Panc1 (cell line): Measurements from ENCODE around the gene TTLL10.

ENCODE experiments used
- POLR2AphosphoS5 ChIP-seq: IDR thresholded peaks from 2 replicates; pipeline ENCODE4 v1.6.1; 2012; ENCODE audit warnings: mild to moderate bottlenecking, low read depth, low read length, moderate library complexity
- SIN3A ChIP-seq: IDR thresholded peaks from 2 replicates; pipeline ENCODE4 v1.6.1; 2012; ENCODE audit warnings: low read depth, mild to moderate bottlenecking, low read length, moderate library complexity, borderline replicate concordance; ENCODE audit not compliant: insufficient read depth
- TF ChIP-seq, protein P1 (sequence below): fragments of 450-650 bp; IDR thresholded peaks from 2 replicates; pipeline ENCODE4 v1.5.1; 2017; ENCODE audit warnings: mild to moderate bottlenecking
- TF ChIP-seq, protein P2 (sequence below), 2 experiments: IDR thresholded peaks; 2 replicates each; pipeline ENCODE4 v1.6.1; 2011 to 2012; ENCODE audit warnings: low read depth in 2 of 2, control low read depth in 1 of 2, low read length in 1 of 2, mild to moderate bottlenecking in 1 of 2, moderate library complexity in 1 of 2; ENCODE audit not compliant: insufficient read depth in 1 of 2

DNA sequence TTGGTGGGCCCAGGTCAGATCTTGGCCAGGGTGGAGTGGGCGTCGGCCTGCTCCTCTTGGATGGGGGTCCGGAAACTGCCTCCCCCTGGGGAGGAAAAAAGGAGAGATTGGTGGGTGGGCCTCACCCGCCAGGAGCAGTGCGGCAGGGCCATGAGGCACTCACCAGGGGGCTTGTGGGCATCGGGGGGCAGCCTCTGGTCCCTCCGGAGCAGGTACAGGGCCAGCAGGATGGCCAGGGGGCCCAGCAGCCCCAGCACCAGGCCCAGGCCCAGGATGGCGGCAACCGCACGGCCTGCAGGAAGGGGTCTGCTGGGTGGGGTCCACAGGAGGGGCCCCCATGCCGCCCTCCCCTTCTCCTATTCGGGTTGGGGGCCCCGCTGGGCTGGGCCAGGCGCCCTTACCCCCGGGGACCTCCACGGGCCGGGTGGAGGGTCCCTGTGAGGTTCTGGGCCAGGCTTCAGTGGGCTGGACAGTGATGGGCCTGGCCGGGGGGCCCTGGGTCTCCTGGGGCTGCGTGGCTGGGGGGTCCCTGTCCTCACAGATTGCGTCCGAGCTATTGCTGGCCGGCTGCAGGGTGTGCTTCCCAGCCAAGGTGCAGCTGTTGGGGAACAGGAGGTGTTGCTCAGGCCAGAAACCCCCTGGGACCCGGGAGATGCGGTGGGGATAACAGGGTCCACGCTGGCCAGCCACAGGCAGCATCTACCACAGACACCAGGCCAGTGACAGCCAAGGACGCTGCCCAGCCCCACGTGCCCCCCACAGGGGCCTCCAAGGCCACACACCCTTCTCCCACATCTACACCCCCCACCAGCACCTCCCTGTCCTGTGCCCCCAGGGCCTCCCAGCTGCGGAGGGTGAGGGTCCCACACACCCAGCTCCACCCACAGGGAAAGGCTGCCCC is 38.1 kb downstream of the TTLL10 start:
- TF ChIP-seq POLR2AphosphoS5 = no peak
- TF ChIP-seq, protein P1, sequence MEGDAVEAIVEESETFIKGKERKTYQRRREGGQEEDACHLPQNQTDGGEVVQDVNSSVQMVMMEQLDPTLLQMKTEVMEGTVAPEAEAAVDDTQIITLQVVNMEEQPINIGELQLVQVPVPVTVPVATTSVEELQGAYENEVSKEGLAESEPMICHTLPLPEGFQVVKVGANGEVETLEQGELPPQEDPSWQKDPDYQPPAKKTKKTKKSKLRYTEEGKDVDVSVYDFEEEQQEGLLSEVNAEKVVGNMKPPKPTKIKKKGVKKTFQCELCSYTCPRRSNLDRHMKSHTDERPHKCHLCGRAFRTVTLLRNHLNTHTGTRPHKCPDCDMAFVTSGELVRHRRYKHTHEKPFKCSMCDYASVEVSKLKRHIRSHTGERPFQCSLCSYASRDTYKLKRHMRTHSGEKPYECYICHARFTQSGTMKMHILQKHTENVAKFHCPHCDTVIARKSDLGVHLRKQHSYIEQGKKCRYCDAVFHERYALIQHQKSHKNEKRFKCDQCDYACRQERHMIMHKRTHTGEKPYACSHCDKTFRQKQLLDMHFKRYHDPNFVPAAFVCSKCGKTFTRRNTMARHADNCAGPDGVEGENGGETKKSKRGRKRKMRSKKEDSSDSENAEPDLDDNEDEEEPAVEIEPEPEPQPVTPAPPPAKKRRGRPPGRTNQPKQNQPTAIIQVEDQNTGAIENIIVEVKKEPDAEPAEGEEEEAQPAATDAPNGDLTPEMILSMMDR = no peak
- TF ChIP-seq, protein P2, sequence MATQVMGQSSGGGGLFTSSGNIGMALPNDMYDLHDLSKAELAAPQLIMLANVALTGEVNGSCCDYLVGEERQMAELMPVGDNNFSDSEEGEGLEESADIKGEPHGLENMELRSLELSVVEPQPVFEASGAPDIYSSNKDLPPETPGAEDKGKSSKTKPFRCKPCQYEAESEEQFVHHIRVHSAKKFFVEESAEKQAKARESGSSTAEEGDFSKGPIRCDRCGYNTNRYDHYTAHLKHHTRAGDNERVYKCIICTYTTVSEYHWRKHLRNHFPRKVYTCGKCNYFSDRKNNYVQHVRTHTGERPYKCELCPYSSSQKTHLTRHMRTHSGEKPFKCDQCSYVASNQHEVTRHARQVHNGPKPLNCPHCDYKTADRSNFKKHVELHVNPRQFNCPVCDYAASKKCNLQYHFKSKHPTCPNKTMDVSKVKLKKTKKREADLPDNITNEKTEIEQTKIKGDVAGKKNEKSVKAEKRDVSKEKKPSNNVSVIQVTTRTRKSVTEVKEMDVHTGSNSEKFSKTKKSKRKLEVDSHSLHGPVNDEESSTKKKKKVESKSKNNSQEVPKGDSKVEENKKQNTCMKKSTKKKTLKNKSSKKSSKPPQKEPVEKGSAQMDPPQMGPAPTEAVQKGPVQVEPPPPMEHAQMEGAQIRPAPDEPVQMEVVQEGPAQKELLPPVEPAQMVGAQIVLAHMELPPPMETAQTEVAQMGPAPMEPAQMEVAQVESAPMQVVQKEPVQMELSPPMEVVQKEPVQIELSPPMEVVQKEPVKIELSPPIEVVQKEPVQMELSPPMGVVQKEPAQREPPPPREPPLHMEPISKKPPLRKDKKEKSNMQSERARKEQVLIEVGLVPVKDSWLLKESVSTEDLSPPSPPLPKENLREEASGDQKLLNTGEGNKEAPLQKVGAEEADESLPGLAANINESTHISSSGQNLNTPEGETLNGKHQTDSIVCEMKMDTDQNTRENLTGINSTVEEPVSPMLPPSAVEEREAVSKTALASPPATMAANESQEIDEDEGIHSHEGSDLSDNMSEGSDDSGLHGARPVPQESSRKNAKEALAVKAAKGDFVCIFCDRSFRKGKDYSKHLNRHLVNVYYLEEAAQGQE (IDR thresholded peaks at IDR 0.05; ENCODE audit: insufficient read depth in 1 of 2, low read depth in 2 of 2, low read length in 1 of 2) = no peak
- TF ChIP-seq SIN3A = no peak
